Measurements from ENCODE around the gene NFKBIE. TPM values are rescaled to one million over a fixed set of nuclear protein-coding genes. Genes with fewer than 3 reads are reported as not detected.

The NFKBIE gene
- total RNA-seq, 1 donor from 2014 or later: 10.1 TPM

- H4K20me1 ChIP-seq (ENCODE audit: insufficient read depth, low read length): peaks cover 7% of the 10 kb centered on the region
- no peak overlapping the region for H3K27ac ChIP-seq (ENCODE audit: low read depth, low read length)
- no peaks in the 10 kb centered on the region for H3K79me2 ChIP-seq (ENCODE audit: insufficient read depth, low read length)
- no peak overlapping the region for H3K4me3 ChIP-seq (ENCODE audit: insufficient read depth, low read depth, low read length)
- no peaks in the 10 kb centered on the region for H3K4me1 ChIP-seq (ENCODE audit: insufficient read depth, low read length)
- no peaks in the 10 kb centered on the region for H3K4me1 Mint-ChIP-seq (ENCODE audit: low read depth, unreplicated experiment)
- no peak for FAIRE-seq
- no peak overlapping the region for H3K27ac Mint-ChIP-seq (ENCODE audit: unreplicated experiment)
- no peaks in the 10 kb centered on the region for H3K36me3 Mint-ChIP-seq (ENCODE audit: low read depth, unreplicated experiment)
- no peaks in the 10 kb centered on the region for H3K9me3 Mint-ChIP-seq (ENCODE audit: unreplicated experiment)
- peaks cover 42% of the 10 kb centered on the region for H3K27me3 ChIP-seq (ENCODE audit: insufficient read depth, low read length)
- no peak overlapping the region for H3K4me2 ChIP-seq (ENCODE audit: low read length)
- no peak overlapping the region for H3K9ac ChIP-seq (ENCODE audit: low read length)
- H3K27me3 Mint-ChIP-seq (ENCODE audit: low read depth, unreplicated experiment): peaks cover 66% of the 10 kb centered on the region
- no peak for DNase-seq (ENCODE audit: low read depth)
- no peaks in the 10 kb centered on the region for H3K9me3 ChIP-seq (ENCODE audit: insufficient read depth, low read depth, low read length)
- H3K36me3 ChIP-seq (ENCODE audit: insufficient read depth, low read length): no peaks in the 10 kb centered on the region
- TF ChIP-seq, protein P1, sequence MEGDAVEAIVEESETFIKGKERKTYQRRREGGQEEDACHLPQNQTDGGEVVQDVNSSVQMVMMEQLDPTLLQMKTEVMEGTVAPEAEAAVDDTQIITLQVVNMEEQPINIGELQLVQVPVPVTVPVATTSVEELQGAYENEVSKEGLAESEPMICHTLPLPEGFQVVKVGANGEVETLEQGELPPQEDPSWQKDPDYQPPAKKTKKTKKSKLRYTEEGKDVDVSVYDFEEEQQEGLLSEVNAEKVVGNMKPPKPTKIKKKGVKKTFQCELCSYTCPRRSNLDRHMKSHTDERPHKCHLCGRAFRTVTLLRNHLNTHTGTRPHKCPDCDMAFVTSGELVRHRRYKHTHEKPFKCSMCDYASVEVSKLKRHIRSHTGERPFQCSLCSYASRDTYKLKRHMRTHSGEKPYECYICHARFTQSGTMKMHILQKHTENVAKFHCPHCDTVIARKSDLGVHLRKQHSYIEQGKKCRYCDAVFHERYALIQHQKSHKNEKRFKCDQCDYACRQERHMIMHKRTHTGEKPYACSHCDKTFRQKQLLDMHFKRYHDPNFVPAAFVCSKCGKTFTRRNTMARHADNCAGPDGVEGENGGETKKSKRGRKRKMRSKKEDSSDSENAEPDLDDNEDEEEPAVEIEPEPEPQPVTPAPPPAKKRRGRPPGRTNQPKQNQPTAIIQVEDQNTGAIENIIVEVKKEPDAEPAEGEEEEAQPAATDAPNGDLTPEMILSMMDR (IDR thresholded peaks at IDR 0.05; ENCODE audit: insufficient read depth, low read depth, low read length): no peak
- no peak for TF ChIP-seq EZH2 (IDR thresholded peaks at IDR 0.05; ENCODE audit: insufficient read depth, low read length)
- no peak overlapping the region for H3K4me3 Mint-ChIP-seq (ENCODE audit: unreplicated experiment)
- H2AFZ ChIP-seq (ENCODE audit: low read depth, low read length): no peak overlapping the region
These were observed 7.7 kb upstream of the NFKBIE start for GRCh38 chr6:44272999-44273566.

DNA sequence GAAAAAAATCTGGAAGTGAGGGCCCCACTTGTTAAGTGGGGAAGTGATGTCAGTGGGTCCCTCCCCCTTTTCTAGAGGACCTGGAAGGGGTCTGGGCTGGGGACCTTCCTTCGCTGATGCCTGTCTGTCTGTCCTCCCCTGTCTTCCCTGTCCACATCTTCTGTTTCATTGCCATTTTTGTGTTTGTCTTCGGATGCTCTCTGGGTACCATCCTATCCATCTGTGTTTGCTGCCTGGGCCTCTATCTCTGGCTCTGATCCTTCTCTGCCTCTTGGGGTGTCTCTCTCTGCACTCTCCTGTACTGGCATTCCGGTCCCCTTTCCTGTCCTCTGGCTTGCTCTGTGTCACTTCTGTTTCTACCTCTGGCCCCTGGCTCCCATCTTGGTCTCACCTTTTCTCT lies 7.2 kb upstream of the NFKBIE start:
- no peaks in the 10 kb centered on the region for H3K79me2 ChIP-seq (ENCODE audit: insufficient read depth, low read length)
- no peak overlapping the region for H3K4me3 ChIP-seq (ENCODE audit: insufficient read depth, low read depth, low read length)
- H3K9me3 Mint-ChIP-seq (ENCODE audit: unreplicated experiment): no peaks in the 10 kb centered on the region
- H3K9me3 ChIP-seq (ENCODE audit: insufficient read depth, low read depth, low read length): no peaks in the 10 kb centered on the region
- no peak overlapping the region for H3K9ac ChIP-seq (ENCODE audit: low read length)
- H3K27me3 ChIP-seq (ENCODE audit: insufficient read depth, low read length): peaks cover 42% of the 10 kb centered on the region
- no peak overlapping the region for H3K27ac ChIP-seq (ENCODE audit: low read depth, low read length)
- H3K27me3 Mint-ChIP-seq (ENCODE audit: low read depth, unreplicated experiment): peaks cover 66% of the 10 kb centered on the region
- H3K4me3 Mint-ChIP-seq (ENCODE audit: unreplicated experiment): no peak overlapping the region
- H4K20me1 ChIP-seq (ENCODE audit: insufficient read depth, low read length): peaks cover 7% of the 10 kb centered on the region
- H3K36me3 Mint-ChIP-seq (ENCODE audit: low read depth, unreplicated experiment): no peaks in the 10 kb centered on the region
- FAIRE-seq (no peak), DNase-seq (ENCODE audit: low read depth) (no peak)
- H3K27ac Mint-ChIP-seq (ENCODE audit: unreplicated experiment): no peak overlapping the region
- no peak overlapping the region for H3K4me2 ChIP-seq (ENCODE audit: low read length)
- H3K36me3 ChIP-seq (ENCODE audit: insufficient read depth, low read length): no peaks in the 10 kb centered on the region
- no peak overlapping the region for H2AFZ ChIP-seq (ENCODE audit: low read depth, low read length)
- H3K4me1 Mint-ChIP-seq (ENCODE audit: low read depth, unreplicated experiment): no peaks in the 10 kb centered on the region
- no peaks in the 10 kb centered on the region for H3K4me1 ChIP-seq (ENCODE audit: insufficient read depth, low read length)
- TF ChIP-seq EZH2 (IDR thresholded peaks at IDR 0.05; ENCODE audit: insufficient read depth, low read length): no peak
- TF ChIP-seq, protein P1 (IDR thresholded peaks at IDR 0.05; ENCODE audit: insufficient read depth, low read depth, low read length): no peak

- Mint-ChIP-seq H3K27ac (ENCODE audit: unreplicated experiment) (no peak overlapping the region), H3K4me1 (ENCODE audit: low read depth, unreplicated experiment) (no peaks in the 10 kb centered on the region), H3K9me3 (ENCODE audit: unreplicated experiment) (no peaks in the 10 kb centered on the region), H3K36me3 (ENCODE audit: low read depth, unreplicated experiment) (no peaks in the 10 kb centered on the region), H3K4me3 (ENCODE audit: unreplicated experiment) (peak overlapping the region; percentile 66), H3K27me3 (ENCODE audit: low read depth, unreplicated experiment) (peaks cover 61% of the 10 kb centered on the region)
- H2AFZ ChIP-seq (ENCODE audit: low read depth, low read length): no peak overlapping the region
- FAIRE-seq (no peak), DNase-seq (ENCODE audit: low read depth) (no peak)
- TF ChIP-seq EZH2 (IDR thresholded peaks at IDR 0.05; ENCODE audit: insufficient read depth, low read length): no peak
- TF ChIP-seq, protein P1 (IDR thresholded peaks at IDR 0.05; ENCODE audit: insufficient read depth, low read depth, low read length): no peak
- peaks cover 40% of the 10 kb centered on the region for H3K27me3 ChIP-seq (ENCODE audit: insufficient read depth, low read length)
- H3K4me2 ChIP-seq (ENCODE audit: low read length): no peak overlapping the region
- no peak overlapping the region for H3K9ac ChIP-seq (ENCODE audit: low read length)
- no peaks in the 10 kb centered on the region for H3K79me2 ChIP-seq (ENCODE audit: insufficient read depth, low read length)
- H3K4me3 ChIP-seq (ENCODE audit: insufficient read depth, low read depth, low read length): no peak overlapping the region
- H3K9me3 ChIP-seq (ENCODE audit: insufficient read depth, low read depth, low read length): no peaks in the 10 kb centered on the region
- H3K4me1 ChIP-seq (ENCODE audit: insufficient read depth, low read length): no peaks in the 10 kb centered on the region
- no peak overlapping the region for H3K27ac ChIP-seq (ENCODE audit: low read depth, low read length)
- H4K20me1 ChIP-seq (ENCODE audit: insufficient read depth, low read length): peaks cover 7% of the 10 kb centered on the region
- H3K36me3 ChIP-seq (ENCODE audit: insufficient read depth, low read length): no peaks in the 10 kb centered on the region
These were observed 6.6 kb upstream of the NFKBIE start for GRCh38 chr6:44271914-44272313.
